Large intestine (tissue), 3 donors: ENCODE results near the gene RBP3. TPM values are rescaled to one million over a fixed set of nuclear protein-coding genes. Genes with fewer than 3 reads are reported as not detected.
A peak's percentile ranks its signal among the peaks of the same experiment; 100 is the strongest.

ENCODE experiments used
- DNase-seq, 2 donors: peaks; one replicate each; pipeline versions ENCODE4 v3.0.0 to v3.0.0-alpha.2; 2013
- H3K27ac ChIP-seq: one replicate; pipeline ENCODE4 v1.5.1; 2013; ENCODE audit warnings: low read length
- H3K27me3 ChIP-seq: 2 replicates; pipeline ENCODE4 v1.6.1; 2013; ENCODE audit warnings: low read length; ENCODE audit not compliant: control insufficient read depth, insufficient read depth
- H3K36me3 ChIP-seq: 2 replicates; pipeline ENCODE4 v1.6.1; 2013; ENCODE audit warnings: low read length; ENCODE audit not compliant: control insufficient read depth, insufficient read depth
- H3K4me1 ChIP-seq: one replicate; pipeline ENCODE4 v1.6.1; 2013; ENCODE audit warnings: low read length; ENCODE audit not compliant: control insufficient read depth, insufficient read depth
- H3K4me3 ChIP-seq: one replicate; pipeline ENCODE4 v1.5.1; 2013; ENCODE audit warnings: low read length
- H3K9me3 ChIP-seq: one replicate; pipeline ENCODE4 v1.6.1; 2013; ENCODE audit warnings: mild to moderate bottlenecking, low read depth, low read length, moderate library complexity; ENCODE audit not compliant: control insufficient read depth
- WGBS: methylation state at CpG from one replicate; pipeline ENCODE4 v1.1.5; 2013; ENCODE audit warnings: low lambda C conversion rate; ENCODE audit not compliant: insufficient coverage; 5-methylcytosine and 5-hydroxymethylcytosine counted together
- polyA plus RNA-seq: library from polyadenylated mRNA; unstranded; fragments of 120-200 nt; gene quantifications from one replicate; pipeline ENCODE4 v1.2.1, GENCODE V29; 2013

The RBP3 gene
- polyA plus RNA-seq, 1 donor = 0.06 TPM

GRCh38 chr10:47336387-47337134, 11.6 kb upstream of the RBP3 start:
- no peak overlapping the region for H3K4me3 ChIP-seq
- no peaks in the 10 kb centered on the region for H3K27me3 ChIP-seq
- H3K36me3 ChIP-seq = no peaks in the 10 kb centered on the region
- no peaks in the 10 kb centered on the region for H3K4me1 ChIP-seq
- no peak overlapping the region for H3K27ac ChIP-seq
- 60% methylated on average over 1 of the region's 15 CpGs for WGBS
- DNase-seq = peak; percentile 22 to 29
- no peaks in the 10 kb centered on the region for H3K9me3 ChIP-seq

GRCh38 chr10:47337310-47337709, 10.9 kb upstream of the RBP3 start:
- no peaks in the 10 kb centered on the region for H3K36me3 ChIP-seq
- H3K9me3 ChIP-seq = no peaks in the 10 kb centered on the region
- no peak for DNase-seq
- H3K4me1 ChIP-seq = no peaks in the 10 kb centered on the region
- H3K4me3 ChIP-seq = no peak overlapping the region
- H3K27ac ChIP-seq = no peak overlapping the region
- no CpG with 5 or more reads among the region's 4 CpGs for WGBS
- H3K27me3 ChIP-seq = no peaks in the 10 kb centered on the region

GRCh38 chr10:47339186-47339735, 8.9 kb upstream of the RBP3 start:
- Histone ChIP-seq H3K36me3 (no peaks in the 10 kb centered on the region), H3K9me3 (no peaks in the 10 kb centered on the region), H3K27me3 (no peaks in the 10 kb centered on the region), H3K27ac (no peak overlapping the region), H3K4me1 (no peaks in the 10 kb centered on the region), H3K4me3 (no peak overlapping the region)
- no peak for DNase-seq
- no CpG with 5 or more reads among the region's 8 CpGs for WGBS

- DNase-seq = no peak
- 80% methylated on average over 4 of the region's 15 CpGs for WGBS
- no peaks in the 10 kb centered on the region for H3K27me3 ChIP-seq
- no peaks in the 10 kb centered on the region for H3K4me1 ChIP-seq
- H3K27ac ChIP-seq = no peak overlapping the region
- H3K9me3 ChIP-seq = no peaks in the 10 kb centered on the region
- no peak overlapping the region for H3K4me3 ChIP-seq
- H3K36me3 ChIP-seq = no peaks in the 10 kb centered on the region
Measured at GRCh38 chr10:47339759-47340607, 8.2 kb upstream of the RBP3 start.

- Histone ChIP-seq H3K27me3 (no peaks in the 10 kb centered on the region), H3K4me1 (no peaks in the 10 kb centered on the region), H3K9me3 (no peaks in the 10 kb centered on the region), H3K27ac (no peak overlapping the region), H3K4me3 (no peak overlapping the region), H3K36me3 (no peaks in the 10 kb centered on the region)
- peak; percentile 40 to 62 for DNase-seq
- no CpG with 5 or more reads among the region's 5 CpGs for WGBS
Measured at GRCh38 chr10:47340608-47341170, 7.5 kb upstream of the RBP3 start.

DNA sequence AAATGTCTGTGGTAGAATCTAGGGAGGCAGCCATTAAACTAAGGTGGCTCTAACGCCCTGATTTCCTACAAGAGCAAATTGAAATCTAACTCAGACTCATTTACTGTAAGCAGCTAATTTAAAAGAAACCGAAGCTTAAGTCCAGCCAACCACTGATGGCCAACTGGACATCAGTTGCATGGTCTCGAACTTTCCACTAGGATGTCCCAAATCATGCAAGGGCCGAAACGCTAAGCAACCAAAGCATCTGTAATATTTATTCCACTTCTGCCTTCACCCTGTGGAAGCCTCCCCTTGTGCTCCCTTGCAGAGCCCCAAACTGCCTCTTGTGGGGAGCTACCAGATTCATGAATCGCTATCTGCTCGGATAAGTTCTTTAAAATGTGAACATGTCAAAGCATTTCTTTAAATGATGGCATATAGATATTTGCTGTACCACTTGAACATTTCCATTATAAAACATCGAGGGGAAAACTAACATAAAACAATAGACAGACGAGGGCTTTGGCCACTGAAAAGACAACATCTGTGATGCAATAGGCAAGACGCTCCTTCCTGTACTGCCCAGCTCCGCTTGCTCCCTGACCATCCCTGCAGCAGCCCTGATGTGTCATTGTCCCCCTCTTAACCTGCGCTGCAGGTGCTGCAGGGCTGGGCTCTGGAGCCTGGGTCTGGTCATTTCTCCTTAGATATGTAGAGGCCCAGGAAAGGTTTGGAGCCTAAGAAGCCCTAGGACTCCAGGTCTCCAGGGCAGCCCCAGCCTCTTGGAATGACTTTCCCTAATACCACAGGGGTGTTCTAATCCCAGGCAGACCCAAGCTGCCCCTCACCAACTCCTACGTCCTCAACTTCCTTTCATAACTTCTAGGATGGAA, 2.9 kb upstream of the RBP3 start:
- Histone ChIP-seq H3K9me3 (no peaks in the 10 kb centered on the region), H3K4me3 (no peak overlapping the region), H3K36me3 (no peaks in the 10 kb centered on the region), H3K27ac (no peak overlapping the region), H3K27me3 (no peaks in the 10 kb centered on the region), H3K4me1 (no peaks in the 10 kb centered on the region)
- WGBS = 87% methylated on average over 4 of the region's 13 CpGs
- no peak for DNase-seq

DNA sequence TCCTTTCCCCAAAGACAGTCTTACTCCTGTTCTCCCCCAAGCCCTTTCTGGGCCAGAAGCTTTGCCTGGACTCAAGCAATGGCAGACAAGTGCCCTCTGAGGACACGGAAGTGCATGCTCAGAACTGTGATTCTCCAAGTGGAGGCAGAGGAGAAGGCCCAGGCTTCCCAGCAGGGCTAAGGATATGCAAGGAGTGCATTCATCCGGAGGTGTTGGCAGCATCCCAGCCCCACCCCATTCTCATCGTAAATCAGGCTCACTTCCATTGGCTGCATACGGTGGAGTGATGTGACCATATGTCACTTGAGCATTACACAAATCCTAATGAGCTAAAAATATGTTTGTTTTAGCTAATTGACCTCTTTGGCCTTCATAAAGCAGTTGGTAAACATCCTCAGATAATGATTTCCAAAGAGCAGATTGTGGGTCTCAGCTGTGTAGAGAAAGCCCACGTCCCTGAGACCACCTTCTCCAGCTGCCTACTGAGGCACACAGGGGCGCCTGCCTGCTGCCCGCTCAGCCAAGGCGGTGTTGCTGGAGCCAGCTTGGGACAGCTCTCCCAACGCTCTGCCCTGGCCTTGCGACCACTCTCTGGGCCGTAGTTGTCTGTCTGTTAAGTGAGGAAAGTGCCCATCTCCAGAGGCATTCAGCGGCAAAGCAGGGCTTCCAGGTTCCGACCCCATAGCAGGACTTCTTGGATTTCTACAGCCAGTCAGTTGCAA, 1.4 kb upstream of the RBP3 start:
- Histone ChIP-seq H3K27ac (no peak overlapping the region), H3K9me3 (no peaks in the 10 kb centered on the region), H3K4me1 (no peaks in the 10 kb centered on the region), H3K4me3 (no peak overlapping the region), H3K27me3 (no peaks in the 10 kb centered on the region), H3K36me3 (no peaks in the 10 kb centered on the region)
- WGBS = no CpG with 5 or more reads among the region's 13 CpGs
- peak in 1 of 2 donors; percentile 27 for DNase-seq

DNA sequence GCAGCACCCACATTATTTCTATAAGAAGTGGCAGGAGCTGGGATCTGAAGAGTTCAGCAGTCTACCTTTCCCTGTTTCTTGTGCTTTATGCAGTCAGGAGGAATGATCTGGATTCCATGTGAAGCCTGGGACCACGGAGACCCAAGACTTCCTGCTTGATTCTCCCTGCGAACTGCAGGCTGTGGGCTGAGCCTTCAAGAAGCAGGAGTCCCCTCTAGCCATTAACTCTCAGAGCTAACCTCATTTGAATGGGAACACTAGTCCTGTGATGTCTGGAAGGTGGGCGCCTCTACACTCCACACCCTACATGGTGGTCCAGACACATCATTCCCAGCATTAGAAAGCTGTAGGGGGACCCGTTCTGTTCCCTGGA, 874 bp upstream of the RBP3 start:
- no peaks in the 10 kb centered on the region for H3K9me3 ChIP-seq
- no CpG with 5 or more reads among the region's 4 CpGs for WGBS
- no peak for DNase-seq
- no peaks in the 10 kb centered on the region for H3K27me3 ChIP-seq
- H3K4me1 ChIP-seq = no peaks in the 10 kb centered on the region
- no peaks in the 10 kb centered on the region for H3K36me3 ChIP-seq
- no peak overlapping the region for H3K27ac ChIP-seq
- H3K4me3 ChIP-seq = no peak overlapping the region

DNA sequence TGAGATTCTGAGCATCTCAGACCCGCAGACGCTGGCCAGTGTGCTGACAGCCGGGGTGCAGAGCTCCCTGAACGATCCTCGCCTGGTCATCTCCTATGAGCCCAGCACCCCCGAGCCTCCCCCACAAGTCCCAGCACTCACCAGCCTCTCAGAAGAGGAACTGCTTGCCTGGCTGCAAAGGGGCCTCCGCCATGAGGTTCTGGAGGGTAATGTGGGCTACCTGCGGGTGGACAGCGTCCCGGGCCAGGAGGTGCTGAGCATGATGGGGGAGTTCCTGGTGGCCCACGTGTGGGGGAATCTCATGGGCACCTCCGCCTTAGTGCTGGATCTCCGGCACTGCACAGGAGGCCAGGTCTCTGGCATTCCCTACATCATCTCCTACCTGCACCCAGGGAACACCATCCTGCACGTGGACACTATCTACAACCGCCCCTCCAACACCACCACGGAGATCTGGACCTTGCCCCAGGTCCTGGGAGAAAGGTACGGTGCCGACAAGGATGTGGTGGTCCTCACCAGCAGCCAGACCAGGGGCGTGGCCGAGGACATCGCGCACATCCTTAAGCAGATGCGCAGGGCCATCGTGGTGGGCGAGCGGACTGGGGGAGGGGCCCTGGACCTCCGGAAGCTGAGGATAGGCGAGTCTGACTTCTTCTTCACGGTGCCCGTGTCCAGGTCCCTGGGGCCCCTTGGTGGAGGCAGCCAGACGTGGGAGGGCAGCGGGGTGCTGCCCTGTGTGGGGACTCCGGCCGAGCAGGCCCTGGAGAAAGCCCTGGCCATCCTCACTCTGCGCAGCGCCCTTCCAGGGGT, 703 bp downstream of the RBP3 start:
- Histone ChIP-seq H3K36me3 (no peaks in the 10 kb centered on the region), H3K9me3 (no peaks in the 10 kb centered on the region), H3K27ac (no peak overlapping the region), H3K4me1 (no peaks in the 10 kb centered on the region), H3K4me3 (no peak overlapping the region), H3K27me3 (no peaks in the 10 kb centered on the region)
- WGBS = no CpG with 5 or more reads among the region's 36 CpGs
- no peak for DNase-seq
